ENCODE measurements around the gene DPF3.

The DPF3 gene

DNA sequence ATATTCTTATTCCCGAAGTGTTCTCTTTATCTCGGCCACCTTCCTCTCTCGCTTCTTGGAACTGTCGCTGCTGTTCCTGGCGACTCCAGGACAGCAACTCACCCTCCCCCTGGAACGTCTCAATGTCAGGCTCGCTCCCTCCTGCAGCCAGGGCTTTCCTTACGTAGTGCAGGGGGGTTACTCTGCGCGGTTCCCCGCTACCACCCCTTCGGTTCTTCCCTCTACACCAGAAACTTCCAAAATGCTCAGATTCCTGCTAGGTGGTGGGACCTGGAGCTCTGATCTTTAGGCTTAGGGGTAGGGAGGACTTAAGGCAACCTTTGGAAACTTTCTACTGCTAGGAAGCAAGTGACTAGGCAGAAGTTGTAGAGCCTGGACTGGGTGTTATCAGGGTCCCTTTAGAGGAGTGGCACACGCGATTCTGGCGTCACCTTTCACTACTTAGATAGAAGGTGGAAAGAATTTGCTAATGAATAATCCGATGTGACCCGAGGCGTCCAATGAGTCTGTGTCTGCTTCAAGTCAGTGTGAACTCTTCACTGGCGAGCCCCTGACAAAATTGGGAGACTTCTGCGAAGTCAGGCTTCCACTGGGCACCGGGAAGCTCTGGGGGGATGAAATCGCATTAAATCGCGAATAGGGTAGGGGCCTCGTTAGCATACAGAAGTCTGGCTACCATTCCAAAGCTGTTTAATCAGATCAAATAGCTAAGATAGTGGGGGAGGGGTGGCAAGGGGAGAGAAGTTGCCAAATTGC, 900 bp upstream of the DPF3 start:
- Mint-ChIP-seq H3K9me3 (no peaks in the 10 kb centered on the region), H3K27me3 (peaks cover 75% of the 10 kb centered on the region)
- intact Hi-C loops (cut with micrococcal nuclease), result loop anchor here (1.0 to 10.0 kb wide), 2 partner anchors 32 to 190 kb away; partner anchors contain the start of gene DCAF4

DNA sequence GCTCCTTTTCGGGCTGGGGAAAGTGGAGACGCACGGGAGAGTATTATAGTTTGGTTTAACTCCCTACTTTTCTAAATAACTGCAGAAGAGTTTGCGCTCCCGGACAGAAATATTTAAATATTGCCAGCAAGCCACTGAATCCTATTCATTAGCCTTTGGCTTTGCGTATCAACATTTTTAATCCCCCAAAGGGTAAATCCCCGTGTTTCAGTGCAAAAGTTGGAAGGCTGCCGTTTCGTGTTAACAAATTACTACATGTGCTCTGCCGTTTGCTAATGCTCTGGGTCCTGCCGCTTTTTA, 372 bp upstream of the DPF3 start:
- H3K9me3 Mint-ChIP-seq, result no peaks in the 10 kb centered on the region
- H3K36me3 Mint-ChIP-seq (ENCODE audit: low read depth), result peaks cover 6% of the 10 kb centered on the region
- H3K4me3 Mint-ChIP-seq, result peak overlapping the region; percentile 81
- H3K27ac Mint-ChIP-seq, result no peak overlapping the region
- H3K4me1 Mint-ChIP-seq (ENCODE audit: low read depth), result peaks cover 35% of the 10 kb centered on the region
- intact Hi-C loops (cut with micrococcal nuclease), result loop anchor here (1.0 to 10.0 kb wide), 2 partner anchors 32 to 189 kb away; partner anchors contain the start of gene DCAF4
- peaks cover 76% of the 10 kb centered on the region for H3K27me3 Mint-ChIP-seq

More for the DNA sequence above, 900 bp upstream of the DPF3 start:
- Mint-ChIP-seq H3K4me1 (ENCODE audit: low read depth) (peaks cover 35% of the 10 kb centered on the region), H3K4me3 (peak overlapping the region; percentile 81), H3K27ac (no peak overlapping the region), H3K36me3 (ENCODE audit: low read depth) (peaks cover 6% of the 10 kb centered on the region)

DNA sequence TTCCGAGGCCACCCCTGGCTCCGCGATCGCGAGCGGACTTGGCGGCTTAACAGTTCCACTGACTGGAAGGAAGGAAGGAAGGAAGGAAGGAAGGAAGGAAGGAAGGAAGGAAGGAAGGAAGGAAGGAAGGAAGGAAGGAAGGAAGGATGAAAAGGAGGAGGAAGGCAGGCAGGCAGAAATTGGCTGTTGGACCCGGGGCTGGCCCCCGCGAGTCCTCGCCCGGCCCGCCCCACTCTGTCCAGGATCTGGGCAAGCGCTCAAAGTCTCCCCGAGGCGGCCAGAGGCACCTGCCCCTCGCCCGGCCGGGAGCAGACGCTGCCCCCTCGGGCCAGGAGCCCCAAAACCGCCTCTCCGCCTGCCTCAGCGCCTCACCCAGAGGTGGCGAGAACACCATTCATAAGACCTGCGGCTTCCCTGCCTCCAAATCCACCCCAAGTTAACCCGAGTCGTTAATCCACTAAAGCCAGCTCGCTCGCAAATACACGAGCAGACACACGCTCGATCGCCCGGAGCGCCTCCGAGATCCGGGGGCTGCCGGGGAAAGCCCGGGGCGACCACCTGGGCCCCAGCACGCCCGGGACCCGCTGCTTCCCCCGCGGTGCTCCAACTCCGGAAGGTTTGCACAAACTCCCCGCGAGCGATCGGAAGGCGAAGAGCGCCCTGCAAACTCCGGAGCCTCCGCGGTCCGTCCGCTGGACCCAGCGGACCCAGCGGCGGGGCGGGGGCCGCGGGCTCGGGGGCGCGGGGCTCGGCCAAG, 844 bp downstream of the DPF3 start:
- Mint-ChIP-seq H3K9me3 (no peaks in the 10 kb centered on the region), H3K27me3 (peaks cover 81% of the 10 kb centered on the region), H3K4me3 (peak overlapping the region; percentile 75), H3K4me1 (ENCODE audit: low read depth) (peaks cover 29% of the 10 kb centered on the region), H3K36me3 (ENCODE audit: low read depth) (peaks cover 6% of the 10 kb centered on the region), H3K27ac (peak overlapping the region; percentile 42)
- intact Hi-C loops (cut with micrococcal nuclease), result loop anchor here (10.0 kb wide), 1 partner anchor 188 kb away; no protein-coding TSS in a partner anchor

DNA sequence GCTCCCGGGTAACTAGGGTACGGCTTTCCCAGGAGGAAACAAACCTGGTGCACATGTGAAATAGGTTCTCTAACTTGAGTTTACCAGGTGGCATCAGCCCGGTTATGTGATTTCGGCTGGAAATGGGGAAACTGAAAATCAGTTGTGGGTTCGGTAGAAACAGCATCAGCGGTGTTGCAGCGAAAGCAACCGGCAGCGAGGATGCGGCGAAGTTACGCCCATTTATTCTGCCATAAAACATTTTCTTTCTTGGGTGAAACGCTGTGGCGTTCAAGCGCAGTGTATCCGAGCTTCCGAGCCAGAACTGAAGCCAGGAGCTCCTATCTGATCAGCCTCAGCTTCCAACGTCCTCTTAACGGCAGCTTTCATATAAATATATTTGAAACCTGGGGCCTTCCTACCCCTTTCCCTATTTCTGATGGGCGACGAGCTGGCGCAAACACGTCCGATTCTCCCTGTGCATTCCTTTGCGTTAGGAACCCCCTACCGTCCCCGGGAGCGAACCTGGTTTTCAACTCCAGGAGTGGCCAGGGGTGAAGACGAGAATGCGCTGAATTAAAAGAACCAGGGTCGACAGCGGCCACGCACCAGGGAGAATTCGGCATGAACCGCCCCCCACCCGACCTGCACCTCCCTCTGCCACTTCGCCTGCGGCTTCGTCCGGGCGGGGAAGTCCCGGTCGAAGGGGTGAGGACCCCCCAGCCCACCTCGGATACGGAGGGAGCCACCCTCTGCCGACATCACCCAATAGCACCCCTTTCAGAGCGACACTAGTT, 1.6 kb downstream of the DPF3 start:
- peaks cover 29% of the 10 kb centered on the region for H3K4me1 Mint-ChIP-seq (ENCODE audit: low read depth)
- H3K36me3 Mint-ChIP-seq (ENCODE audit: low read depth), result peaks cover 6% of the 10 kb centered on the region
- H3K27me3 Mint-ChIP-seq, result peaks cover 84% of the 10 kb centered on the region
- H3K9me3 Mint-ChIP-seq, result no peaks in the 10 kb centered on the region
- intact Hi-C loops (cut with micrococcal nuclease), result loop anchor here (10.0 kb wide), 1 partner anchor 187 kb away; no protein-coding TSS in a partner anchor
- H3K27ac Mint-ChIP-seq, result peak overlapping the region; percentile 42
- H3K4me3 Mint-ChIP-seq, result peak overlapping the region; percentile 75

DNA sequence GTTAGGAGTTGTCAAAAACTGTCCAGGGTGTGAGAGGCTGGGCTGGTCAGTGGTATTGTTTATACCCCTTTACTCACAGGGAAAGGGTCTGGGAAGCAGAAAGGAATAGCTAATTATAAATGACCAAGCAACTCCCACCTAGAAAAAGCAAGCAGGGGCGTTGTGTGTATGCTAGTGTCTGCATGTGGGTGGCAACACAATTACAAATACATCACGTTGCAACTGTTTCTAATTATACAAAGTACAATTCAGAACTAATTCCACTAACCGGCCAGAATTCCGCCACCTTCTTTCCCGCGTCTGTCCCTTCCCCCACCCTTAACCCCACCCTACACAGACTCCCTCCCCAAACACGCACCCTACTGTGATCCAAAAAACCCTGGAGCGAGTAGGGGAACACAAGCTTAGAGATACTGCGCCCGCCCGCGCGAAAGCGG, 2.2 kb downstream of the DPF3 start:
- Mint-ChIP-seq H3K4me3 (peak overlapping the region; percentile 75), H3K4me1 (ENCODE audit: low read depth) (peaks cover 29% of the 10 kb centered on the region), H3K27me3 (peaks cover 82% of the 10 kb centered on the region), H3K36me3 (ENCODE audit: low read depth) (peaks cover 6% of the 10 kb centered on the region), H3K27ac (no peak overlapping the region), H3K9me3 (no peaks in the 10 kb centered on the region)
- intact Hi-C loops (cut with micrococcal nuclease), result loop anchor here (10.0 kb wide), 1 partner anchor 187 kb away; no protein-coding TSS in a partner anchor

DNA sequence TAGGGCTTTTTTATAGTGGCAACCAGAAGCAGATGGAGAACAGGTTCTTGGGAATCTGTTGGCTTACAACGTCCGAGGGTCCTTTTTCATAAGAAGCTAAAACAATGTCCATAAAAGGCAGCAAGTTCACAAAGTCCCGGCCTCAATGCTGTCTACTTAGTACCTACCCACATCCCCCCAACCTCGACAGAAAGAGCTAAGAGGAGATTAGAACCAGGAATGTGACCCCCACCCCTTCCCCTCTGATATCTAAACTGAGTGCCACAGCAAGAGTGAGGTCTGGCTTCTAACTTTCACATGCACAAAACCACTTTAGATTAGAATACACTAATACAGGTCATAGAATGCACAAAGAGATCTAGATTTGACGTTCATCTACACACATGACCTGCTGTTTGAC, 4.5 kb downstream of the DPF3 start:
- intact Hi-C loops (cut with micrococcal nuclease), result no loop called here
- Mint-ChIP-seq H3K4me3 (no peak overlapping the region), H3K9me3 (no peaks in the 10 kb centered on the region), H3K27ac (no peak overlapping the region), H3K4me1 (ENCODE audit: low read depth) (peaks cover 20% of the 10 kb centered on the region), H3K36me3 (ENCODE audit: low read depth) (peaks cover 6% of the 10 kb centered on the region), H3K27me3 (peaks cover 80% of the 10 kb centered on the region)

DNA sequence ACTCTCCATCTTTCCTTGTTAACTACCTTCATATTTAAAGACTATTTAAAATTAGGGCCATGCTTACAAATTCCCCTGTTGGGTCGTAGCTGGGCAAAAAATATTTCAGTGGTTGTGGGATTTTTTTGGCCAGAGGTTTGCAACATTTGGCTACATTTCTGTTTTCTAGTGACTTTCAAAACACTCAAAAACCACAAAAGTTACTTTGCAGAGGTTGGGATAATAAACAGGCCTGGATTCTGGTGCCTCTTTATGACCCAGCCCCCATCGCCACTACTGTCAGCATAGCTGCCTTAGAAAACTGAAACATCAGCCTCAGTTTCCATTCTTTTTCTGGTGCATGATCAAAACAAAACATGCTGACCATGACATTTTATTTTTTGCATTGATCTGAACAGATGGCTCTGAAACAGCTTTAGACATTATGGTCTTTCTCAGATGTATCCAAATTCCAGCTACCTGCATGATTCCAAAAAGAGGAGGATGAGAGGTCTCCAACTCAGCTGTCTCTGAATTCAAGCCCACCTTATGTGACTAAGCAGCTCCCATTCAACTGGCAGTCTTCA, 5.2 kb downstream of the DPF3 start:
- H3K4me3 Mint-ChIP-seq, result no peak overlapping the region
- H3K36me3 Mint-ChIP-seq (ENCODE audit: low read depth), result peaks cover 6% of the 10 kb centered on the region
- H3K4me1 Mint-ChIP-seq (ENCODE audit: low read depth), result peaks cover 20% of the 10 kb centered on the region
- no peak overlapping the region for H3K27ac Mint-ChIP-seq
- intact Hi-C loops (cut with micrococcal nuclease), result no loop called here
- no peaks in the 10 kb centered on the region for H3K9me3 Mint-ChIP-seq
- peaks cover 74% of the 10 kb centered on the region for H3K27me3 Mint-ChIP-seq

DNA sequence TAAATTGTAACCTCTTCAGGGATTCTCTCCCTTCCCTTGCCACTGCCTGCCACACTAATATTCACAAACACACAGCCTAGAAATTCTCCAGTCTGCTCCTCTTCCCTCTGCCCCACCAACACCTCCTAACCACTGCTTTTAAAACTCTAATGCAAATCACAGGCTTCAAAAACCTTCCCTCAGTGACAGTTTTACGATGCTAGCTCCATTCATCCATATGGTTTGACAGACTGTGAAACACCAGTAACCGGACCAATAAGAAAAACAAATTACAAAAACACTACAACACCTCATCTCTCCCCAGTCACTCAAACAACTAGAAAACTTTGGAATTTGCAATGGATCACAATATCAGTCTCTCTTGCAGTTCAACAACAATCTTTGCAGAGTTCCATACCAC, 5.7 kb downstream of the DPF3 start:
- H3K4me3 Mint-ChIP-seq, result no peak overlapping the region
- peaks cover 71% of the 10 kb centered on the region for H3K27me3 Mint-ChIP-seq
- H3K27ac Mint-ChIP-seq, result no peak overlapping the region
- peaks cover 19% of the 10 kb centered on the region for H3K4me1 Mint-ChIP-seq (ENCODE audit: low read depth)
- intact Hi-C loops (cut with micrococcal nuclease), result no loop called here
- H3K36me3 Mint-ChIP-seq (ENCODE audit: low read depth), result peaks cover 5% of the 10 kb centered on the region
- H3K9me3 Mint-ChIP-seq, result no peaks in the 10 kb centered on the region

DNA sequence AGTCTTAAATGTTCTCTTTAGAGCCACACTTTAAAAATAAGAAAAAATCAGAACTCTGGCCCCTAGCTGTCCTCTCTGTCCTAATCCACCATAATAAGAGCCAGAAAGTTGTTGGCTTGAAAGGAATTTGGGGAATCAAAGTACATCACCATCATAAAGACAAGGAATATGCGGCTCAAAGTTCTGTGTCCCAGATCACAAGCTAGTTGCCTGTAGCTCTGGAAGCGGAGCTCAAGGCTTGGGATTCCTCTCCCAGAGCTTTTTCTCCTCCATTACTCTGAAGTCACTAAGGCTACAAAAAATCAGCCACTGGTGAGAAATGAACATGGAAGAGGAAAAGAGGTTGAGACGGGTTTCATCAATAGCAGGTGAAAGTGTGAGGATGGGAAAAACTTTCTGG, 6.4 kb downstream of the DPF3 start:
- peaks cover 68% of the 10 kb centered on the region for H3K27me3 Mint-ChIP-seq
- peaks cover 12% of the 10 kb centered on the region for H3K4me1 Mint-ChIP-seq (ENCODE audit: low read depth)
- H3K36me3 Mint-ChIP-seq (ENCODE audit: low read depth), result no peaks in the 10 kb centered on the region
- no peak overlapping the region for H3K27ac Mint-ChIP-seq
- intact Hi-C loops (cut with micrococcal nuclease), result no loop called here
- no peak overlapping the region for H3K4me3 Mint-ChIP-seq
- H3K9me3 Mint-ChIP-seq, result no peaks in the 10 kb centered on the region

DNA sequence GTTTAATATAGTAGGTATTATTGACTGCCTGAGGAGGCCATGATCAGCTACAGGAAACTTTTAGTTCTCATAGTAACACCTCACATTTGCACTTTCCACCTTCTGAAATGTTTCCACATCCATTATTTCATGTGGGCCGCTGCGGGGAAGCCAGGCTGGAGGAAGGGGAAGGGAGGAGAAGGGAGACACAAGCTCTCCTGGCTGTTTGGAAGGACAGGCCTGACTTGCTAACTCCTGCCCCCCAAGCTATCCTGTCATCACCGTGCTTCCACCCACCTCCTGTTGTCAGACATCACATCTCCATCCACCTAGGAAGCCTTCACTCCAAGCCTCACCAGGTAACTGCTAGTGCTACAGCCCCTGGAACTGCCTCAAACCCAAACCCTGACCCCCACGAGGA, 9.5 kb downstream of the DPF3 start:
- Mint-ChIP-seq H3K27me3 (peaks cover 52% of the 10 kb centered on the region), H3K9me3 (no peaks in the 10 kb centered on the region), H3K36me3 (ENCODE audit: low read depth) (no peaks in the 10 kb centered on the region), H3K4me3 (no peak overlapping the region), H3K4me1 (ENCODE audit: low read depth) (peaks cover 15% of the 10 kb centered on the region), H3K27ac (no peak overlapping the region)
- intact Hi-C loops (cut with micrococcal nuclease), result no loop called here

DNA sequence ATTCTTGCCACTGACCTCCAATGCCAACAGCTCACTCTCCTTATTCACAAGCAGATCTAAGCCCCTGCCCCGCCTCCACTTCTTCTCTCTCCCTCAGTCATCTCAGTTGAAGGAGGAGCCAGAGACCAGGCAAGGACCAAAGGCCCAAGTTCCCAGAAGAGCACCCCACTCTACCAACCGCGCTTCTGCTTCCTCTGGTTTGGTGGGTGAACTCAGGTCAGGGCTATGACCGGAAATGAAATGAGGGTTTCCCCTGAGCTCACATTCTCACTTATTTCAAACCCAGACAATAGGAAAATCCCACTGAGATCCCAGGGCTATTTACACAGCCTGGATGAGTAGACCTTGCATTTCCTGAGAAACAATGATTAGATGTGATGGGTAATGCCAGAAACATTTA, 9.9 kb downstream of the DPF3 start:
- Mint-ChIP-seq H3K4me3 (no peak overlapping the region), H3K27ac (no peak overlapping the region), H3K36me3 (ENCODE audit: low read depth) (no peaks in the 10 kb centered on the region), H3K9me3 (no peaks in the 10 kb centered on the region), H3K4me1 (ENCODE audit: low read depth) (peaks cover 15% of the 10 kb centered on the region), H3K27me3 (peaks cover 49% of the 10 kb centered on the region)
- intact Hi-C loops (cut with micrococcal nuclease), result no loop called here

DNA sequence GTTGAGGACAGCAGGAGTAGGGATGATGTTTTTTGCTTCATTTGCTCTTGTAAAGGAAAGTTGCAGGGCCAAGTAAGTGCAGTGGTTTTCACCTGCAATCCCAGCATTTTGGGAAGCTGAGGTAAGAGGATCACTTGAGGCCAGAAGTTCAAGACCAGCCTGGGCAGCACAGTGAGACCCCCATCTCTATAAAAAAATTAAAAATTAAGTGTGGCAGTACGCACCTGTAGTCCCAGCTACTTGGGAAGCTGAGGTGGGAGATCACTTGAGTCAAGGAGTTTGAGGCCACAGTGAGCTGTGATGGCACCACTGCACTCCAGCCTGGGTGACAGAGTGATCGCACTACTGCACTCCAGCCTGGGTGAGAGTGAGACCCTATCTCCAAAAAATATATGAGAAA, 10.8 kb downstream of the DPF3 start:
- H3K36me3 Mint-ChIP-seq (ENCODE audit: low read depth), result no peaks in the 10 kb centered on the region
- no peak overlapping the region for H3K4me3 Mint-ChIP-seq
- no peaks in the 10 kb centered on the region for H3K9me3 Mint-ChIP-seq
- intact Hi-C loops (cut with micrococcal nuclease), result no loop called here
- H3K4me1 Mint-ChIP-seq (ENCODE audit: low read depth), result peaks cover 15% of the 10 kb centered on the region
- no peak overlapping the region for H3K27ac Mint-ChIP-seq
- peaks cover 41% of the 10 kb centered on the region for H3K27me3 Mint-ChIP-seq

DNA sequence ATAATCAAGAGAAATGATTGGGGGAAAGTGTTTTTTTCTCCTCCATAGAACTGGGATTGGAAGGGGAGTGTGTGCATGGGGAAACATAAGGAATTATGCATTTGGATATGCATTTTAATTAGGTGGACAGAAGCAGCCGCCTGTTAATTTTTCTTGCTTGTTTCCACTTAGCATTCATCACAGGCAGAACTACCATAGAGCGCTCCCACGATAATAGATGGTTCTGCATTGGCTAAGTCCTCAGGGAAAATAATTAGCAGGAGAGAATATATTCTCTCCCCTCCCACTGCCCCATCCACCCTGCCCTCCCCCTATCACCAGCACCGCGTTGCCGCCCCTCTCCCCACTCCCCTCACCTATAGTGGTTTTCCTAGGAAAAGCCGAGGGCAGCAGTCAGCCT, 11.4 kb downstream of the DPF3 start:
- intact Hi-C loops (cut with micrococcal nuclease), result no loop called here
- Mint-ChIP-seq H3K9me3 (no peaks in the 10 kb centered on the region), H3K4me1 (ENCODE audit: low read depth) (peaks cover 15% of the 10 kb centered on the region), H3K4me3 (no peak overlapping the region), H3K36me3 (ENCODE audit: low read depth) (no peaks in the 10 kb centered on the region), H3K27me3 (peaks cover 36% of the 10 kb centered on the region), H3K27ac (no peak overlapping the region)

Data from dendritic cell treated with granulocyte-macrophage colony-stimulating factor and Interleukin-4, amounts not matched to agents 40 ng/mL and 50 ng/mL, for 4 days (primary cell).